ENCODE data around the gene CDH13.

The CDH13 gene

DNA sequence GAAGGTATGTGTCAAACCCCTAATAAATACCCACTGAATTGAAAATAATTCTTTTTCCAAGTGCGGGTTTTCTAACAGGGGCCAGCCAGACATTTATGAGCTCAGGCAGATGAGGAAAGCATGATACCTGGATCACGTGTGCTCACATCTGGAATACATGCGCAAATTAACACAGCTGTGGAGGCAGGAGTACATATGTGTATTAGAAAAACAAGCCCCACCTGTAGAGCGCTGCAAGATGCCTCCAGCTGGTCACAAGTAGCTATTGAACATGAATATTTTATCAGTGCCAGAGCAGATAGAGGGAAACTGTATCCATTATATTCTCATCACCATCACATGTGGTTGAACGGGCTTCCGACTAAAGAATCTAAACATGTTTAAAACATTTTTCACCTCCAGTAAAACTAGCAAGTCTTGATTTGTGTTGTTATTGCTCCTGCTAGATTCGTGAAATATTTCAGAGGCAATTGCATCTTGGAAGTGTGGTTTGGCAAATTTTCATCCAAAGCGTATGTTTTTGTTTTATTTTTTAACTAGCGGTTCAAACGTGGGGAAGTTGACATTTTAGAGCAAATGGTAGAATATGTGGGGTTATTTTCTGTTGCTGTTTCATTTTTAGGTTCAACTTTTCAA lies 482.8 kb downstream of the CDH13 start:
- no peak for DNase-seq (ENCODE audit: extremely low read depth, insufficient read length)
- Histone ChIP-seq H3K27me3 (replicated peaks; ENCODE audit: control insufficient read depth, insufficient read depth, low read length) (peaks cover 1% of the 10 kb centered on the region; the same call in 1 of the 2 replicates), H3K36me3 (ENCODE audit: control insufficient read depth, insufficient read depth, low read length) (no peaks in the 10 kb centered on the region), H3K4me3 (replicated peaks; ENCODE audit: low read depth, low read length) (no peak overlapping the region)
- TF ChIP-seq, protein P1, sequence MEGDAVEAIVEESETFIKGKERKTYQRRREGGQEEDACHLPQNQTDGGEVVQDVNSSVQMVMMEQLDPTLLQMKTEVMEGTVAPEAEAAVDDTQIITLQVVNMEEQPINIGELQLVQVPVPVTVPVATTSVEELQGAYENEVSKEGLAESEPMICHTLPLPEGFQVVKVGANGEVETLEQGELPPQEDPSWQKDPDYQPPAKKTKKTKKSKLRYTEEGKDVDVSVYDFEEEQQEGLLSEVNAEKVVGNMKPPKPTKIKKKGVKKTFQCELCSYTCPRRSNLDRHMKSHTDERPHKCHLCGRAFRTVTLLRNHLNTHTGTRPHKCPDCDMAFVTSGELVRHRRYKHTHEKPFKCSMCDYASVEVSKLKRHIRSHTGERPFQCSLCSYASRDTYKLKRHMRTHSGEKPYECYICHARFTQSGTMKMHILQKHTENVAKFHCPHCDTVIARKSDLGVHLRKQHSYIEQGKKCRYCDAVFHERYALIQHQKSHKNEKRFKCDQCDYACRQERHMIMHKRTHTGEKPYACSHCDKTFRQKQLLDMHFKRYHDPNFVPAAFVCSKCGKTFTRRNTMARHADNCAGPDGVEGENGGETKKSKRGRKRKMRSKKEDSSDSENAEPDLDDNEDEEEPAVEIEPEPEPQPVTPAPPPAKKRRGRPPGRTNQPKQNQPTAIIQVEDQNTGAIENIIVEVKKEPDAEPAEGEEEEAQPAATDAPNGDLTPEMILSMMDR (IDR thresholded peaks at IDR 0.05; ENCODE audit: insufficient read depth, low read length, poor library complexity, severe bottlenecking): no peak

DNA sequence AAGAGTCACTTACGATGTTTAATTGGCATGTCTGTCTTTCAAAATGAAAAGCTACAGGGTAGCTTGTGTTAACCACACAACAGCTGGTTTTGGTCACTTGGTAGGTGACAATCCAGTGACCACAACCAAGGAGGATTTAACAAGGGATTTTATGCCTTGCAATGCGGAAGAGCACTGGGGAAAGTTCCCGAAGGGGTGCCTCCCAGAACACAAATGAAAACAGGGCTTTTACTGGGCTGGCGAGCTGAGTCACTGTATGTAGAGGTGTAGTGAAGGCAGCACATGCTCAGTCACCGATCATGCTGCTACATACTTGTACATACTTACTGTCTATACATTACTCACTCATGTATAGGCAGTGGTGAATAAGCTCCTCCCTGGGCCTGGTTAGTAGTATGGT lies 483.5 kb downstream of the CDH13 start:
- Histone ChIP-seq H3K36me3 (ENCODE audit: control insufficient read depth, insufficient read depth, low read length) (no peaks in the 10 kb centered on the region), H3K4me3 (replicated peaks; ENCODE audit: low read depth, low read length) (no peak overlapping the region), H3K27me3 (replicated peaks; ENCODE audit: control insufficient read depth, insufficient read depth, low read length) (peaks cover 1% of the 10 kb centered on the region; the same call in 1 of the 2 replicates)
- DNase-seq (ENCODE audit: extremely low read depth, insufficient read length): no peak
- TF ChIP-seq, protein P1 (IDR thresholded peaks at IDR 0.05; ENCODE audit: insufficient read depth, low read length, poor library complexity, severe bottlenecking): no peak

DNA sequence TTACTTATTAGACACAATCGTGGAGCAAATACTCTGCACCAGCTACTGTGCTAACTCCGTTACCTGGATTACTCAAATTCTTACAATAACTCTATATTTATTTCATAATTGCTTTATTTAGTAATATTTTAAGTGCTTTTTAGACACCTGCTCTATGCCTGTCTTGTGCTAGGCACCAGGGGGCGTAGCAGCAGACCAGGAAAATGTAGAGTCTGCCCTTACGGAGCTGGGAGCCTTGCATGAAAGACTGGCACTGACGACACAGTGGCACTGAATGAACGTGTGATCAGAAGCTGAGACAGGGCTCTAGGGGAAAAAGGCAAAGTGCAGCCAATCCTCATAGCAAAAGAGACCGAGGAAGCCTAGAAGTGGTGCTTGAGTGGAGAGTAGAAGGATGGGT lies 486.5 kb downstream of the CDH13 start:
- no peak for DNase-seq (ENCODE audit: extremely low read depth, insufficient read length)
- H3K4me3 ChIP-seq (replicated peaks; ENCODE audit: low read depth, low read length): no peak overlapping the region
- H3K27me3 ChIP-seq (replicated peaks; ENCODE audit: control insufficient read depth, insufficient read depth, low read length): peaks cover 1% of the 10 kb centered on the region; the same call in 1 of the 2 replicates
- TF ChIP-seq, protein P1 (IDR thresholded peaks at IDR 0.05; ENCODE audit: insufficient read depth, low read length, poor library complexity, severe bottlenecking): peak; percentile 51
- H3K36me3 ChIP-seq (ENCODE audit: control insufficient read depth, insufficient read depth, low read length): no peaks in the 10 kb centered on the region

DNA sequence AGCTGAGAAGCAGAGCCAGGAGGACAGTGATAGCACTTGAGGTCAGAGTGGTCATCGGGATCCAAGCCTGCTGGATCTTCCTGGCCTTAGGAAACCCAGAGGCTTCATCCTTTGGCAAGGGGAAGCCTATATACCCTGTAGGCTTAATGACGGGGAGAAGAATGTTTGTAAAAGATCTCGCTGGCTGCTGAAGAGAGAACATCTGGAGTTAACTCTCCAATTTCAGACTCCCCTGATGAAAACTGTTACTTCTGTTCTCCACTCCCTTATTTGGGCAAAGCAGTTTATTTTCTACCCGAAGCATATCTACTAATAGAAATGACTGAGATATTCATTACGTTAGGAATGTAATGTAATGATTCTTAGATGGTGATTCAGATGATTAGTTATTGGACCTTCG lies 487.0 kb downstream of the CDH13 start:
- DNase-seq (ENCODE audit: extremely low read depth, insufficient read length): no peak
- Histone ChIP-seq H3K27me3 (replicated peaks; ENCODE audit: control insufficient read depth, insufficient read depth, low read length) (peaks cover 1% of the 10 kb centered on the region; the same call in 1 of the 2 replicates), H3K4me3 (replicated peaks; ENCODE audit: low read depth, low read length) (no peak overlapping the region), H3K36me3 (ENCODE audit: control insufficient read depth, insufficient read depth, low read length) (no peaks in the 10 kb centered on the region)
- TF ChIP-seq, protein P1 (IDR thresholded peaks at IDR 0.05; ENCODE audit: insufficient read depth, low read length, poor library complexity, severe bottlenecking): no peak

DNA sequence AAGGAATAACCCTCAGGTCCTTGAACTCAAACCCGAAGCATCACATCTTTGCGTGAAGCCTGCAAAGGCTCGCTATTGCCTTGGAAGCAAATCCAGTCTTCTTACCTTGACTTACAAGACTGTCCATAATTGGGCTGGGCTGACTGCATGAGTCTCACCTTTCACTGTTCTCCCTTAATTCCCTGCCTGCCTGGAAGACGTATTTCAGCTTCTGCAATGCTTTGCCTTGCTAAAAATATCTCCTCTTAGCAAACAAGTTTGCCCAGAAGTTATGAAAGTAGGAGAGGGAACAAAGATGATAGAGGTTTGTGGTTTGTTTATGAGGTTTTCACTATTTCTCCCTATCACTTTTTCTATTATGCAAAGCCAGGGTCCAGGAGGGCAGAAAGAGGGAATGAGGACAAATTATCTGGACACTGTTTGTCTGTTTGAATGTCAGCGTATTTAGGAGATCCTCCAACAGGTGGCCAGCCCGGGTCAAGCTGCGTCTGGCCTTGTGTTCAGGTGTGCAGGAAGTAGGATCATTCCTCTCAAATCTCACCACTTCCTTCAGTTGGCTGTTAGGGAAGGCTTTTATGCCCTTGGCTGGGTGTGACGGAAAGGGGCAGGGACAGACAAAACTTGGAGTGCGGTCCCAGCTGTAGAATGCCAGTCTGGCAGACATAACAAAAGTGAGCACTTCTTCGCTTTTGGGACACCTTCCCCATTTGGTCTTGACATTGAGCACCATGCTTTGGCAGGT lies 488.9 kb downstream of the CDH13 start:
- TF ChIP-seq, protein P1 (IDR thresholded peaks at IDR 0.05; ENCODE audit: insufficient read depth, low read length, poor library complexity, severe bottlenecking): no peak
- DNase-seq (ENCODE audit: extremely low read depth, insufficient read length): no peak
- Histone ChIP-seq H3K36me3 (ENCODE audit: control insufficient read depth, insufficient read depth, low read length) (no peaks in the 10 kb centered on the region), H3K4me3 (replicated peaks; ENCODE audit: low read depth, low read length) (no peak overlapping the region), H3K27me3 (replicated peaks; ENCODE audit: control insufficient read depth, insufficient read depth, low read length) (peaks cover 1% of the 10 kb centered on the region; the same call in 1 of the 2 replicates)
